Loucy (cell line): ENCODE data around the gene CHRNA5.

Experiments
- EZH2phosphoT487 ChIP-seq: fragments of 200-600 bp; IDR thresholded peaks from 2 replicates; pipeline ENCODE4 v1.6.1; 2018; ENCODE audit warnings: antibody characterized with exemption, mild to moderate bottlenecking, moderate library complexity, borderline replicate concordance
- TF ChIP-seq, protein P1 (sequence below): fragments of 200-600 bp; sonication (generic); conservative IDR thresholded peaks from 2 replicates; pipeline ENCODE4 v1.5.1; 2014; ENCODE audit warnings: mild to moderate bottlenecking, antibody characterized with exemption, low read length

DNA sequence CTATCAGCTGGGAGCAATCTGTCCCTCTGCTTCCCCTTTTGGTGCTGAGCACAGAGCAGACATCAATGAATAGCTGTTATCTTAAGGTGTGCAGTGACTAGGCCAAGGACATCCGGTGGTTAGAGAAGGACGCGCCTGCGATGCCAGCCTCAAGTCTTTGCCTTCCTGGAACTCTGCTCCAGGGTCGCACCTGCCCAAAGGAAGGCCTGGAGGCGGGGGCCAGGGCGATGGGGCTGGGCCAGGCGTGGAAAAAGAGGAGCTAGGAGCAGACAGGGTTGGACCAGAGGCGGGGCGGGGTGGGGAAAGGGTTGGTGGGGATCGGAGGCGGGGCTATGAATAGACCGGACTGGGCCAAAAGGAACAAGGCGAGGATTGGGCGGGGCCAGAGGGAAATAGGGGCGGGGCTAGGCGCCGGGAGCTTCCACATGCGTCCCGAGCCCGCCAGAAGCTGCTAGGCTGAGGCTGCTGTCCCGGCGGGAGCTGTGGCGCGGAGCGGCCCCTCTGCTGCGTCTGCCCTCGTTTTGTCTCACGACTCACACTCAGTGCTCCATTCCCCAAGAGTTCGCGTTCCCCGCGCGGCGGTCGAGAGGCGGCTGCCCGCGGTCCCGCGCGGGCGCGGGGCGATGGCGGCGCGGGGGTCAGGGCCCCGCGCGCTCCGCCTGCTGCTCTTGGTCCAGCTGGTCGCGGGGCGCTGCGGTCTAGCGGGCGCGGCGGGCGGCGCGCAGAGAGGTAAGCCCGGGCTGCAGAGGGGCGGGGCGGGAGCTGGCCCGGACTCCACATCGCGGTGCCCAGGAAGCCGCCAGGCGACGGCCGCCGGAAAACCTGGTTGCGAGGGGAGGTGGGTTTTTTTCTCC lies at the start of gene CHRNA5:
- TF ChIP-seq, protein P1, sequence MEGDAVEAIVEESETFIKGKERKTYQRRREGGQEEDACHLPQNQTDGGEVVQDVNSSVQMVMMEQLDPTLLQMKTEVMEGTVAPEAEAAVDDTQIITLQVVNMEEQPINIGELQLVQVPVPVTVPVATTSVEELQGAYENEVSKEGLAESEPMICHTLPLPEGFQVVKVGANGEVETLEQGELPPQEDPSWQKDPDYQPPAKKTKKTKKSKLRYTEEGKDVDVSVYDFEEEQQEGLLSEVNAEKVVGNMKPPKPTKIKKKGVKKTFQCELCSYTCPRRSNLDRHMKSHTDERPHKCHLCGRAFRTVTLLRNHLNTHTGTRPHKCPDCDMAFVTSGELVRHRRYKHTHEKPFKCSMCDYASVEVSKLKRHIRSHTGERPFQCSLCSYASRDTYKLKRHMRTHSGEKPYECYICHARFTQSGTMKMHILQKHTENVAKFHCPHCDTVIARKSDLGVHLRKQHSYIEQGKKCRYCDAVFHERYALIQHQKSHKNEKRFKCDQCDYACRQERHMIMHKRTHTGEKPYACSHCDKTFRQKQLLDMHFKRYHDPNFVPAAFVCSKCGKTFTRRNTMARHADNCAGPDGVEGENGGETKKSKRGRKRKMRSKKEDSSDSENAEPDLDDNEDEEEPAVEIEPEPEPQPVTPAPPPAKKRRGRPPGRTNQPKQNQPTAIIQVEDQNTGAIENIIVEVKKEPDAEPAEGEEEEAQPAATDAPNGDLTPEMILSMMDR, result no peak
- no peak for TF ChIP-seq EZH2phosphoT487
